H1 (cell line): ENCODE data around the gene PLXNA4. TPM values are rescaled to one million over a fixed set of nuclear protein-coding genes. Genes with fewer than 3 reads are reported as not detected.

ENCODE experiments used
- ASH2L ChIP-seq: fragments of 200-600, 300-600 bp; sonication (generic); IDR thresholded peaks from one replicate; pipeline ENCODE4 v1.7.1; 2017; ENCODE audit warnings: low read length
- CHD1 ChIP-seq: IDR thresholded peaks from 2 replicates; pipeline ENCODE4 v1.6.1; 2012; ENCODE audit warnings: low read depth, low read length, improper control_type of control experiment
- EZH2 ChIP-seq: fragments of 200-600 bp; sonication (generic); IDR thresholded peaks from 2 replicates; pipeline ENCODE4 v1.7.1; 2012; ENCODE audit warnings: low read depth, mild to moderate bottlenecking, moderate library complexity, low read length, inconsistent platforms; ENCODE audit not compliant: severe bottlenecking
- NANOG ChIP-seq: IDR thresholded peaks from 2 replicates; pipeline ENCODE4 v1.6.1; 2011; ENCODE audit warnings: low read length, low read depth, mild to moderate bottlenecking, inconsistent platforms; ENCODE audit not compliant: insufficient read depth, poor library complexity, severe bottlenecking
- polyA plus RNA-seq, 7 experiments: library from polyadenylated mRNA; depleted of rRNA in 3 of 7; stranded (reverse) in 5 of 7; unstranded in 2 of 7; fragments of >200 nt in 5 of 7; fragments of 200-250 nt in 2 of 7; gene quantifications; 1 replicate in 5 of 7; 2 replicates in 1 of 7; 4 replicates in 1 of 7; pipeline versions ENCODE4 v1.2.1 to v1.2.3, GENCODE V29; 2011 to 2013; ENCODE audit warnings: missing spikeins in 2 of 7, mixed read lengths in 2 of 7
- total RNA-seq: library from RNA; stranded (reverse); fragmentation: NEBNext Ultra II Directional; extraction: Animal tissue kit (Norgen Biotek cat#: 25700); gene quantifications from 2 replicates; pipeline ENCODE4 v1.2.1, GENCODE V29; 2021
- TF ChIP-seq, protein P1 (sequence below), 3 experiments: IDR thresholded peaks; 1 replicate in 2 of 3; 2 replicates in 1 of 3; pipeline versions ENCODE4 v1.5.1 to v1.6.1; 2011; ENCODE audit warnings: low read length in 3 of 3, mild to moderate bottlenecking in 3 of 3, inconsistent platforms in 2 of 3, low read depth in 1 of 3, moderate library complexity in 1 of 3; ENCODE audit not compliant: insufficient read depth in 1 of 3; ENCODE audit errors: control extremely low read depth in 1 of 3

The PLXNA4 gene
- total and polyA plus RNA-seq, 2 of the 8 experiments (the other 6 are each of a cell fraction or from before 2014, with no cell fraction given): 0.76 to 0.79 TPM

DNA sequence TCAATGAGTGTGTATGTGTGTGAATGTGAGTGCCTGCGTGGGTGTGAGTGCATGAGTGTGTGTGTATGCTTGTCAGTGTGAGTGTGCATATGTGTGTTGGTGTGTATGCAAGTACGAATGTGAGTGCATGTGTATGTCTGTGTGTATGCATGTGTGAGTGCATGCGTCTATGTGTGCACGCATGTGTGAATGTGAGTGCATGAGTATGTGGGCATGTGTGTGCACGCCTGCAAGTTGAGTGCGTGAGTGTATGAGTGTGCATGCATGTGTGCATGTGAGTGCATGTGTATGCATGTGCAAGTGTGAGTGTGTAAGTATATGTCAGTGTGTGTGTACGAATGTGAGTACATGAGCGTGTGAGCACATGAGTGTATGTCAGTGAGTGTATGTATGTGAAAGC, 399.6 kb downstream of the PLXNA4 start (continued):
- TF ChIP-seq ASH2L: no peak
- no peak for TF ChIP-seq EZH2
- TF ChIP-seq NANOG: no peak
- TF ChIP-seq, protein P1, sequence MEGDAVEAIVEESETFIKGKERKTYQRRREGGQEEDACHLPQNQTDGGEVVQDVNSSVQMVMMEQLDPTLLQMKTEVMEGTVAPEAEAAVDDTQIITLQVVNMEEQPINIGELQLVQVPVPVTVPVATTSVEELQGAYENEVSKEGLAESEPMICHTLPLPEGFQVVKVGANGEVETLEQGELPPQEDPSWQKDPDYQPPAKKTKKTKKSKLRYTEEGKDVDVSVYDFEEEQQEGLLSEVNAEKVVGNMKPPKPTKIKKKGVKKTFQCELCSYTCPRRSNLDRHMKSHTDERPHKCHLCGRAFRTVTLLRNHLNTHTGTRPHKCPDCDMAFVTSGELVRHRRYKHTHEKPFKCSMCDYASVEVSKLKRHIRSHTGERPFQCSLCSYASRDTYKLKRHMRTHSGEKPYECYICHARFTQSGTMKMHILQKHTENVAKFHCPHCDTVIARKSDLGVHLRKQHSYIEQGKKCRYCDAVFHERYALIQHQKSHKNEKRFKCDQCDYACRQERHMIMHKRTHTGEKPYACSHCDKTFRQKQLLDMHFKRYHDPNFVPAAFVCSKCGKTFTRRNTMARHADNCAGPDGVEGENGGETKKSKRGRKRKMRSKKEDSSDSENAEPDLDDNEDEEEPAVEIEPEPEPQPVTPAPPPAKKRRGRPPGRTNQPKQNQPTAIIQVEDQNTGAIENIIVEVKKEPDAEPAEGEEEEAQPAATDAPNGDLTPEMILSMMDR (IDR thresholded peaks at IDR 0.05; ENCODE audit: control extremely low read depth in 1 of 3, insufficient read depth in 1 of 3, low read depth in 1 of 3, low read length in 3 of 3): no peak
- TF ChIP-seq CHD1: no peak
